Stimulated activated naive B cell treated with anti-CD40 and anti-IgM and Interleukin-4, amounts not matched to agents 10 μg/mL and 1 μg/mL and 100 μg/mL, for 72 hours (primary cell): ENCODE results near the gene CITED4.

Source experiments
- ATAC-seq, 2 donors: fragments of 150-1000 bp; cut with Tn5 transposase; replicated peaks; 2 replicates each; pipeline ENCODE4 v1.10.0; 2021; ENCODE audit warnings: moderate library complexity in 1 of 2
- DNase-seq: peaks from one replicate; pipeline ENCODE4 v3.0.0; 2021
- H3K27ac Mint-ChIP-seq: one replicate; pipeline ENCODE4 v1.8.0; 2022; ENCODE audit warnings: mild to moderate bottlenecking, mixed read lengths
- H3K27me3 Mint-ChIP-seq, 2 donors: one replicate each; pipeline ENCODE4 v1.8.0; 2022; ENCODE audit warnings: mixed read lengths in 2 of 2
- H3K36me3 Mint-ChIP-seq, 2 donors: one replicate each; pipeline ENCODE4 v1.8.0; 2022; ENCODE audit warnings: mixed read lengths in 2 of 2, mild to moderate bottlenecking in 1 of 2
- H3K4me1 Mint-ChIP-seq, 2 donors: one replicate each; pipeline ENCODE4 v1.8.0; 2022; ENCODE audit warnings: mixed read lengths in 2 of 2, mild to moderate bottlenecking in 1 of 2
- H3K4me3 Mint-ChIP-seq, 2 donors: one replicate each; pipeline ENCODE4 v1.8.0; 2022; ENCODE audit warnings: mild to moderate bottlenecking in 2 of 2, mixed read lengths in 2 of 2, moderate library complexity in 1 of 2
- H3K9me3 Mint-ChIP-seq, 2 donors: one replicate each; pipeline ENCODE4 v1.8.0; 2022; ENCODE audit warnings: mixed read lengths in 2 of 2, mild to moderate bottlenecking in 1 of 2

The CITED4 gene

DNA sequence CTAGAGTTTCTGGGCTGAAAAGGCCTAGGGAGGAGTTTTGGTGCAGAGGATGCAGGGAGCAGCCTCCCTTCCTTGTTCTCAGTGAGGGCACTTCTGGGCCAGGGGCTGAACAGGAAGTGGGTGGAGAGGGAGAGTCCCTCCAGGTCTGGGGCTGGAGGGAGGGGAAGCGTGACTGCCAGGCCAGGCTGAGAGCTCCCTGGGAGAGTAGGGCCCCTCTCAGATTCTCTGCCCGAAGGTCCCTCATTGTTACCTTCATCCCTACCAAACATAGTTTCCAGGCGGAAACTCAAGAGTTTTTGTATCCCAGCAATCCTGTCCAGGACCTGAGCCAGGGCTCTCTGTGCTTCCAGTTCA lies 36.8 kb downstream of the CITED4 start:
- Mint-ChIP-seq H3K36me3 (no peaks in the 10 kb centered on the region), H3K27me3 (no peaks in the 10 kb centered on the region), H3K4me3 (no peak overlapping the region), H3K9me3 (no peaks in the 10 kb centered on the region), H3K4me1 (peaks cover 13 to 18% of the 10 kb centered on the region in 2 donors), H3K27ac (peak overlapping the region; percentile 53)
- DNase-seq (no peak), ATAC-seq (peak; percentile 85 to 89)

DNA sequence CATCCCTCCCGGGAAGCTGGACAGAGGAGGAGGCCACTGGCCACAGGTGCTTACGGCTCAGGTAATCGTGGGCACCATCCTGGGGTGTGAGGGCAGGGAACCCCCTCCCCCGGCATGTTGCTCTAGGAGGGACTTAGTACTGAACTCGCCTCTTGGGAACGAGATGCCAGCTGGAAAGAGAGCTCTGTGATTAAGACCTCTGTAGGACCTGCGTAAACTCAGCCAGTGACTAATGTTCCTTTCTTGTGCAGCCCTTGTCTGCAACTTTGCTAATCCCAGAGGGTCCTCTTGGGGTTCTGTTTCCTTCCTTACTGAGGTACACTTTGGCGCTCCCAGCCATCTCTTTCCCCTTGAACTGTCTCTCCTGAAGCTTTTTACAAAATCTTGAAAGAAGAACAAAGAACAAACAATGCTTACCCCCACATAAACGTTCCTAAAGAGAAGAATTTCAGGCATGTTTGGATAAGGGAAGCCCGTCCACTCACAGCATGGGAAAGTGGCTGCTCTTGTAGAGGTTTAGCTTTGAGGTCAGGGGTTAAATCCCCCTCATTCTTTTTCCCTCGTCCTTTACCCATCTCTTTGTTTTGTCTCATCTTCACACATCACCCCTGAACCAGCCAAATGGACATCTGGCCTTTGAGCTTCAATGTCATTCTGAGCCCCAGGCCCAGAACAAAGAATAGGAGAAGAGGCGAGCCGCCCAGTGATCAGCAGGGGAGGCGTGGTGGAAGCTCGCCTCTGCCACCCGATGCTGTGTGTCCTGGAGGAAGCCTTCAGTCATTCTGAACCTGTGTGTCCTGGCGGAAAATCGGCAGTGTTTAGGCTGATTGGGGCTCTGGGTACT lies 37.4 kb downstream of the CITED4 start:
- no peak for DNase-seq
- Mint-ChIP-seq H3K9me3 (no peaks in the 10 kb centered on the region), H3K4me3 (no peak overlapping the region), H3K27me3 (no peaks in the 10 kb centered on the region), H3K4me1 (peaks cover 13 to 18% of the 10 kb centered on the region in 2 donors), H3K27ac (peak overlapping the region; percentile 53), H3K36me3 (no peaks in the 10 kb centered on the region)
- no peak for ATAC-seq

DNA sequence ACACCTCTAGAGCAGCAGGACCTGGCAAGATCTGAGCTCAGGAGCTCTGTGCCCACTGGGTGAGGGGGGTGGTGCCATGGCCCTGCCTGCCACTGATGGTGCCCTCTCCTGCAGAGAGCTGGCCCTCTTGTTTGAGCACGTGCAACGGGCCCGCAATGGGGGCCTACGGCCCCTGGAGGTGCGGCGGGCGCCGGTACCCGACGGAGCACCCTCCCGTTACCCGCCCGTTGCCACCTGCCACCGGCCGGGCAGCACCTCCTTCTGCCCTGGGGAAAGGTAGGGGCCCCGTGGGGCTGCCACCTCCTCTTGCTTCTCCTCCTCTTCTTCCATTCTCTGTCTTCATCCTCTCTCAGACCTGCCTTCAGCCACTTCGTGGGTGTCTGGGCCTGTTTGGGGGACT lies 38.2 kb downstream of the CITED4 start:
- Mint-ChIP-seq H3K4me1 (peaks cover 17 to 26% of the 10 kb centered on the region in 2 donors), H3K36me3 (no peaks in the 10 kb centered on the region), H3K27ac (no peak overlapping the region), H3K9me3 (no peaks in the 10 kb centered on the region), H3K27me3 (peaks cover 0 to 5% of the 10 kb centered on the region in 2 donors), H3K4me3 (no peak overlapping the region)
- DNase-seq (no peak), ATAC-seq (no peak)

DNA sequence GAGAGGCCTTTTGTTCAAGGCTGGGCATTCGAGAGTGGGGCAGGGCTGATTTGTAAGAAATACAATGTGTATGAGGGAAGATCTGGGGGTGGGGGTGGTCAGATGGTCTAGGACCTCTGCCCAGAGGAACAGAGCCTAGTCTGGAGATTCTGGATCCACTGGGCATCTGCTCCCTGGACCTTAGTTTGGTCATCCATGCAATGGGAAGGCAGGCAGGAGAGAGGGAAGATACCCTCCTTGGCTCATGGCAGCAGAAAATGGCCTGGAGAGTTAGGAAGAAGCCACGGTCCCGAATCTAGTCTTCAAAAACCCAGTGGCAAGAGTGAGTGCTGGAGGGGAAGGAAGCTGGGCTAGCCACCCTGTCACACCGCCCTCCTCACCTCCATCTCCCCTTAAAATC lies 38.8 kb downstream of the CITED4 start:
- DNase-seq (no peak), ATAC-seq (no peak)
- Mint-ChIP-seq H3K27ac (no peak overlapping the region), H3K36me3 (no peaks in the 10 kb centered on the region), H3K4me1 (peaks cover 22 to 32% of the 10 kb centered on the region in 2 donors), H3K27me3 (peaks cover 0 to 11% of the 10 kb centered on the region in 2 donors), H3K4me3 (no peak overlapping the region), H3K9me3 (no peaks in the 10 kb centered on the region)

DNA sequence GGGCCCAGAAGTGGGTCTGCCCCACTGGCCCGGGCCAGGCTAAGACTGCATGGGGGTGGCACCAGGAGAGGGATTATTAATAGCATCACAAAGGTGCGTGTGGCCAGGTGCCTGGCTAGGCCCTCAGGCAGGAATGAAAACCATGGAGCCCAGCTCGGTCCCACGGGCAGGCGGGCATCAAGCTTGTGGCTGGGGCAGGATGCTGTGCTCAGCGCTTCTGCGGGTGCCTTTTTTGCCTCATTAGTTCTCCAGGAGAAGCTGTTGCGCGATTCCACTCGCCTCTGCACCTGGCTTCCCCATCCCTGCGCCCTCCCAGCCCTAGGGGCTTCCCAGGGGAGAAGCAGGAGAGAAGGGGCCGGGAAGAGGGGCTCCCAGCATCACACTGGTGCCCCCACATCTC lies 39.3 kb downstream of the CITED4 start:
- Mint-ChIP-seq H3K36me3 (no peaks in the 10 kb centered on the region), H3K9me3 (no peaks in the 10 kb centered on the region), H3K27ac (no peak overlapping the region), H3K27me3 (peaks cover 0 to 12% of the 10 kb centered on the region in 2 donors), H3K4me1 (peaks cover 22 to 37% of the 10 kb centered on the region in 2 donors), H3K4me3 (no peak overlapping the region)
- DNase-seq (no peak), ATAC-seq (no peak)

DNA sequence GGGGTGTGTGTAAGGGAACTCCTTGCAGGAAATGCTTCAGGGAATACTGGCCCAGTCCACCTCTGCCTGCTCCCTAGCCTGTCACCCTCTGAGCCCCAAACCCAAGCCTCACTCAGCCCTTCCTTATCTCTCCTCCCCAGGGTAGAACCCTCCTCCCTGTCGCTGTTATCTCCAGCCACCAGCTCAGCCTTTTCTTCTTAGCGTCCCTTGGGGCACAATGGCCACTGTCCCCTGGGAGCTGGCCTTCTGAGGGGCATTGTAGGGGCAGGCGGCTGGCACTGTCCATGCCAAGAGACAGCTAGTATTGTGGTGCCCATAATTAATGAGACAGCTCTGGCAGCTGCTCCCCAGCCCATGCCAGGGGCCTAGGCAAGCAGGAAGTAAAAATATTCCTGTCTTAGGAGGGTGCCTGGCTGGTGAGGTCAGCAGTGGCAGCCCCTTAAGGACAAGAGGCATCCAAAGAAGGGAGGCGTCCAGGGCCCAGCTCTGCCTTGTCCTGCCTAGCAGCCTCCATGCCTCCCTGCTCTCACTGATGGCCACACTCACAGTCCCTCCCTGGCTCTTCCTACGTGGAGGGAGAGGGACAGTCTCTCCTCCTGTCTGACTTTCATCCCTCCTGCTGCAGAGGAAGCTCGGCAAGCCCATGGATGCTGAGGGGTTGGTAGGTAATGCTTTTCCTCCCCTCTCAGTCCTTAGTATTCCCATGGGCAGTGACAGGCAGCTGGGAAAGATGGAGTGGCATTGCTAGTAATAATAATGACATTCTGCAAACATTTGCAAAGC lies 41.1 kb downstream of the CITED4 start:
- no peak for DNase-seq
- Mint-ChIP-seq H3K4me3 (no peak overlapping the region), H3K4me1 (peaks cover 22 to 35% of the 10 kb centered on the region in 2 donors), H3K36me3 (no peaks in the 10 kb centered on the region), H3K9me3 (no peaks in the 10 kb centered on the region), H3K27ac (no peak overlapping the region), H3K27me3 (peaks cover 0 to 17% of the 10 kb centered on the region in 2 donors)
- ATAC-seq: no peak

DNA sequence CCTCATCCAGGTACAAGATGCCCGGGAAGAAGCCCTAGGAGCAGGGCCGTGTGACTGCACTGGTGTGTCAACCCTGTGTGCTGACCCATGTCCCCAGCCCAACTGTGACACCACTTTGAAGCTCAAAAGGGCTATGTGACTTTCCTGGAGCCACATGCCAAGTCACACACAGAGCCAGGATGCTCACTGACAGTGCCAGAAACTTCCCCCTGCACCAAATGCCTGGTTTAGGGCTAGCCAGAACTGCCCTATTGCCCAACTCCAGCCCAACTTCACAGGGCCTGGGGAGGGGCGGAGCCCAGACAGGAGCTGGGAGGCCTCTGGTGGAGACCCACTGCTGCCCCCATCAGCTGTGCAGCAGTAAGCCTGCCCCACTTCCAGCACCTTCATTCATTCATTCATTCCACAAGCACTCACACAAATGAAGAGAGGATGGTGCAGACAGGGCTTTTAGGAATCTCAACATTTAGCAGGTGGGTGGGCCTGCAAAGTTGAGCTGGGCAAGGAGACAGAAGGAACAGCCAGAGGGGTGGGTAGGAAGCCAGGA lies 41.8 kb downstream of the CITED4 start:
- H3K27ac Mint-ChIP-seq: no peak overlapping the region
- ATAC-seq: no peak
- no peak for DNase-seq

DNA sequence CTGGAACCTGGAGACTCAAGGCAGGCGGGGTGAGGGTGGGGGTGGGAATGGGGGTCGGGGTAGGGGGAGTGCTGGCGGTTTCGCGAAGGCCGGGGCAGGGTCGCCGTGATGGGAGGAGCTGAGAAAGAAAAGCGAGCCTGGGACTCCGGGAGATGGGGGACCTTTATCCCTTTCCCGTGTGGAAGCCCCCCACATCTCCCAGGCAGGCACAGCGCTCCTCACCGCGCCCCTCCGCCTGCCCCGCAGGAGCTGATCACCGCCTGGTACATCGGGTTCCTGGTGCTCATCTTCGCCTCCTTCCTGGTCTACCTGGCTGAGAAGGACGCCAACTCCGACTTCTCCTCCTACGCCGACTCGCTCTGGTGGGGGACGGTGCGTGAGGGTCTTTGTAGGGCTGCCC lies 43.1 kb downstream of the CITED4 start:
- peak overlapping the region; percentile 85 to 88 for H3K4me3 Mint-ChIP-seq
- peaks cover 11 to 20% of the 10 kb centered on the region in 2 donors for H3K4me1 Mint-ChIP-seq
- DNase-seq (no peak), ATAC-seq (no peak)
- no peaks in the 10 kb centered on the region for H3K36me3 Mint-ChIP-seq
- no peaks in the 10 kb centered on the region for H3K9me3 Mint-ChIP-seq
- H3K27me3 Mint-ChIP-seq: peaks cover 0 to 17% of the 10 kb centered on the region in 2 donors
- H3K27ac Mint-ChIP-seq: no peak overlapping the region

More for the DNA sequence above, 41.8 kb downstream of the CITED4 start:
- no peaks in the 10 kb centered on the region for H3K36me3 Mint-ChIP-seq
- H3K9me3 Mint-ChIP-seq: no peaks in the 10 kb centered on the region
- H3K4me3 Mint-ChIP-seq: no peak overlapping the region
- H3K27me3 Mint-ChIP-seq: peaks cover 0 to 17% of the 10 kb centered on the region in 2 donors
- H3K4me1 Mint-ChIP-seq: peaks cover 15 to 27% of the 10 kb centered on the region in 2 donors

DNA sequence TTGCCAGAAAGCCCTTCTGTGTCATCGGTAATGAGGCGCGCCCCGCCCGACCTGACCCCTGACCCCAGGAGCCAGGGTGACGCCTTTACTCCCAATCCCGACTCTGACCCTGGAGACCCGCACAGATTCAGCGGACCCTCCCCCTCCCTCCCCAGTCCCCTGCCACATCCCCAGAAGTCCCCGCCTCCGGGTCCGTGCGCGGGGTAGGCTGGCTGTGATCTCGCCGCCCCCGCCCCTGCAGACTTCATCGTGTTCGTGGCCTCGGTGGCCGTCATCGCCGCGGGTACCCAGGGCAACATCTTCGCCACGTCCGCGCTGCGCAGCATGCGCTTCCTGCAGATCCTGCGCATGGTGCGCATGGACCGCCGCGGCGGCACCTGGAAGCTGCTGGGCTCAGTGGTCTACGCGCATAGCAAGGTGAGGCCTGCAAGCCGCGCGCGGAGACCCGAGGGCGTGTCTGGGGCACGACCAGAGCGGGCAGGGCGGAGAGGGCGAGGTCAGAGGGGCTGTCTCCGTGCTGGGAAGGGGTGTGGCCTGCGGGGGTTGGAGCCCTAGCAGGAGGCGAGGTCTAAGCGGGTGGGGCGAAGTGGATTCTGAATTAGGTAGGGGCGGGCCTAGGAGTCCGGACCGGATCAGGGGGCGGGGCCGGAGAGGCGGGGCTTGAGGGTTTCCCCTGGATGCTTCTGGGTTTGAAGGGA lies 43.8 kb downstream of the CITED4 start:
- H3K27me3 Mint-ChIP-seq: peaks cover 0 to 17% of the 10 kb centered on the region in 2 donors
- peak; percentile 97 for ATAC-seq
- H3K4me3 Mint-ChIP-seq: peak overlapping the region; percentile 85 to 88
- no peaks in the 10 kb centered on the region for H3K9me3 Mint-ChIP-seq
- H3K36me3 Mint-ChIP-seq: no peaks in the 10 kb centered on the region
- peak overlapping the region; percentile 59 for H3K27ac Mint-ChIP-seq
- peaks cover 11 to 20% of the 10 kb centered on the region in 2 donors for H3K4me1 Mint-ChIP-seq
- peak; percentile 73 for DNase-seq

DNA sequence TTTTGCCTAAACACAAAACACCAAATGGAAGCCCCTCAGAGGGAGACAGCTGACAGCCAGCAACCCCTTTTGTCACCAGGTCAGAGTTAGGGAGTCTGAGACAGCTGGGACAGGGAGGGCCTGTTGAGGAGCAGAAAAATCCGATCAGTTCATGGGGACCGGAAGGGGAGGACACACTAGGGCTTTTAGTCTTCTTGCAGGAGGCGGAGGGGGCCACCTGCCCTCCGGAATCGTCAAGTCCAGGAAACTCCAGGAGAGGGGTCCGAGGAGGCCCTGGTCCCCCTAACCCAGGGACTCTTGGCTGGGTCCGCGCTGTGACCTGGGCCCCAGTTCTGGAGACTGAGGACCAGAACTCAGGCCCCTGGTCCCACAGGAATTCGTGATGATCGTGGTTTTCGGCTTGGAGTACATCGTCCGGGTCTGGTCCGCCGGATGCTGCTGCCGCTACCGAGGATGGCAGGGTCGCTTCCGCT lies 44.3 kb downstream of the CITED4 start:
- Mint-ChIP-seq H3K4me1 (peaks cover 11 to 20% of the 10 kb centered on the region in 2 donors), H3K4me3 (peak overlapping the region; percentile 85 to 88), H3K36me3 (peaks cover 0 to 4% of the 10 kb centered on the region in 2 donors), H3K27me3 (peaks cover 4 to 21% of the 10 kb centered on the region in 2 donors), H3K27ac (peak overlapping the region; percentile 47), H3K9me3 (no peaks in the 10 kb centered on the region)
- DNase-seq: no peak
- ATAC-seq: peak; percentile 65 to 67

DNA sequence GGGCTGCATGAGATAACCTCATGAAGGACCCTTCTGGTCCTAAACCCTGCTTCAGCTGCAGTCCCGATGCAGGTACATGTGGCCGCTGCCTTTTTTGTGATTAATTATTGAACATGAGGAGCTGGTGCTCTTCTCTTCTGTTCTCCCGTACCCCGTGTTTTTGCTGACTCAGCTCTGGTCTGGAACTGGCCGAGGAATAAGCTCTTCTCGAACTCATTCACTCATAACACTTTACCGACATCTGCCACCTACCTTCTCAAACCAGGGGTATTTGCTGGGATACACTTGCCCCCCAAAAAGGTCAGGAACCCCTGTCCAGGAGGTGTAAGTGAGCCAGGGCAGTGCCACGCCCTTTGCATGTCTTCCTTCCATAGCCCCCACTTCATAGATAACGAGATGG lies 46.7 kb downstream of the CITED4 start:
- H3K4me1 Mint-ChIP-seq: peaks cover 11 to 21% of the 10 kb centered on the region in 2 donors
- H3K9me3 Mint-ChIP-seq: peaks cover 0 to under 1% of the 10 kb centered on the region in 2 donors
- peaks cover 1 to 4% of the 10 kb centered on the region in 2 donors for H3K36me3 Mint-ChIP-seq
- ATAC-seq: no peak
- H3K27ac Mint-ChIP-seq: no peak overlapping the region
- no peak for DNase-seq
- H3K27me3 Mint-ChIP-seq: peaks cover 4 to 25% of the 10 kb centered on the region in 2 donors
- H3K4me3 Mint-ChIP-seq: no peak overlapping the region
